IPS-20b (cell line): ENCODE results near the gene TMCC3.

Experiments
- H3K27ac ChIP-seq: one replicate; pipeline ENCODE4 v1.5.1; 2013; ENCODE audit warnings: low read length
- H3K27me3 ChIP-seq: 2 replicates; pipeline ENCODE4 v1.6.1; 2013; ENCODE audit warnings: mild to moderate bottlenecking, low read length, inconsistent platforms; ENCODE audit not compliant: insufficient read depth
- H3K36me3 ChIP-seq: 2 replicates; pipeline ENCODE4 v1.6.1; 2013; ENCODE audit warnings: low read depth, mild to moderate bottlenecking, inconsistent platforms, low read length, moderate library complexity; ENCODE audit not compliant: insufficient read depth
- H3K4me1 ChIP-seq: 2 replicates; pipeline ENCODE4 v1.6.1; 2013; ENCODE audit warnings: mild to moderate bottlenecking, control low read depth, inconsistent platforms, low read length, moderate library complexity; ENCODE audit not compliant: insufficient read depth
- H3K4me3 ChIP-seq: 2 replicates; pipeline ENCODE4 v1.5.1; 2013; ENCODE audit warnings: mild to moderate bottlenecking, low read length, inconsistent platforms
- H3K9ac ChIP-seq: 2 replicates; pipeline ENCODE4 v1.6.1; 2013; ENCODE audit warnings: low read depth, mild to moderate bottlenecking, inconsistent platforms, low read length, moderate library complexity
- H3K9me3 ChIP-seq: 2 replicates; pipeline ENCODE4 v1.6.1; 2013; ENCODE audit warnings: mild to moderate bottlenecking, low read depth, low read length, inconsistent platforms; ENCODE audit not compliant: insufficient read depth

Gene TMCC3

GRCh38 chr12:94534278-94534677 lies 116.1 kb downstream of the TMCC3 start:
- H3K36me3 ChIP-seq: no peaks in the 10 kb centered on the region
- no peak overlapping the region for H3K9ac ChIP-seq
- no peaks in the 10 kb centered on the region for H3K27me3 ChIP-seq
- H3K4me3 ChIP-seq: no peak overlapping the region
- H3K27ac ChIP-seq: no peak overlapping the region
- no peaks in the 10 kb centered on the region for H3K9me3 ChIP-seq
- no peaks in the 10 kb centered on the region for H3K4me1 ChIP-seq

GRCh38 chr12:94532490-94533422 lies 117.6 kb downstream of the TMCC3 start:
- Histone ChIP-seq H3K36me3 (no peaks in the 10 kb centered on the region), H3K9me3 (no peaks in the 10 kb centered on the region), H3K27me3 (no peaks in the 10 kb centered on the region), H3K27ac (no peak overlapping the region), H3K4me1 (no peaks in the 10 kb centered on the region), H3K9ac (no peak overlapping the region), H3K4me3 (no peak overlapping the region)

- no peaks in the 10 kb centered on the region for H3K9me3 ChIP-seq
- no peaks in the 10 kb centered on the region for H3K36me3 ChIP-seq
- H3K4me1 ChIP-seq: no peaks in the 10 kb centered on the region
- no peak overlapping the region for H3K27ac ChIP-seq
- no peak overlapping the region for H3K4me3 ChIP-seq
- H3K27me3 ChIP-seq: no peaks in the 10 kb centered on the region
- H3K9ac ChIP-seq: no peak overlapping the region
These were observed 119.1 kb downstream of the TMCC3 start for GRCh38 chr12:94531196-94531720.

- Histone ChIP-seq H3K4me1 (no peaks in the 10 kb centered on the region; the same call in 1 of the 2 replicates), H3K4me3 (no peak overlapping the region), H3K36me3 (no peaks in the 10 kb centered on the region), H3K27me3 (no peaks in the 10 kb centered on the region), H3K9me3 (no peaks in the 10 kb centered on the region), H3K27ac (no peak overlapping the region), H3K9ac (no peak overlapping the region)
These were observed 124.4 kb downstream of the TMCC3 start for GRCh38 chr12:94525951-94526350.
